Transverse colon (tissue), 4 donors: Measurements from ENCODE around the gene MVD.

Experiments used
- EP300 ChIP-seq: sonication (generic); formaldehyde crosslinking; IDR thresholded peaks from one replicate; pipeline ENCODE4 v1.6.1; 2017; ENCODE audit warnings: antibody characterized with exemption, low read depth
- POLR2A ChIP-seq: fragments of 450-650 bp; IDR thresholded peaks from one replicate; pipeline ENCODE4 v1.6.1; 2016; ENCODE audit warnings: antibody characterized with exemption, mild to moderate bottlenecking, moderate library complexity
- POLR2AphosphoS5 ChIP-seq, 3 donors: sonication (generic); formaldehyde crosslinking; IDR thresholded peaks; one replicate each; pipeline ENCODE4 v1.6.1; 2016; ENCODE audit warnings: antibody characterized with exemption in 3 of 3
- TF ChIP-seq, protein P1 (sequence below), 5 experiments: fragments of 200-600 bp in 3 of 5; fragments of 450-650 bp in 2 of 5; sonication (generic) in 3 of 5; IDR thresholded peaks; 1 replicate in 2 of 5; 2 replicates in 3 of 5; pipeline ENCODE4 v1.5.1; 2016 to 2017; ENCODE audit warnings: antibody characterized with exemption in 5 of 5, inconsistent platforms in 3 of 5, mild to moderate bottlenecking in 2 of 5, moderate library complexity in 1 of 5

DNA sequence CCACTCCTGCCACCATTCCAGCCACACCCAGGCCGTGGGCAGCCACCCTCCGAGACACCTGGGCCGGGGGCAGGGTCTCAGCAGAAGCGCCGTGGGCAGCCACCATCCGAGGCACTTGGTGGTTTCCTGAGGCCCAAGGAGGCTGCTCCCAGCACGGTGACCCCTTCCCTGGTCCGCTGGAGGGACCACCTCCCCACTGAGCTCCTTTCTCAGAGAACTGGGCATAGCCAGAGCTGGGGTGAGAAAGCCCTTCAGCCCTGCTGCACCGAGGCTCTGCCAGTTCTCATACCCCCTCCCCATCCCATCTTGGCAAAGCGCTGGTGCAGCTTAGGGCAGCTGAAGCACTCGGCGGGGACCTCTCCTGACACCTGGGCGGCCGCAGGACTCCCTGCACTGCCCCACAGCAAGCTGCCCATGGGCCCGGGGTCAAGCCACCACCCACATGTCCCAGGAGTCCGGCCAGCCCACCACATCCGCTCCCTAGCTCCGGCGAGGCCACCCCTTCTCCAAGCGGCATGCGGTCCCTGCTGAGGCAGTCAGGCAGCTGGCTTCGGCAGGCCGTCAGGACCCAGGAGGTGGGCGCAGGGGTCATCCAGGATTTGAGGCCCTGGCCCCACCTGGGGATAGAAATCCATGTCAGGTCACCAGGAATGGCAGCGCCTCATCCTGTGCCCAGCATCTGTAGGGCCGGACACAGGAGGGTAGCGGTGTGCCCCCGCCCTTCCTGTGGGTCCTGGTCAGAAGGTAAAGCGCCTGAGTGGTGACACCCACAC lies 10.7 kb downstream of the MVD start:
- TF ChIP-seq, protein P1, sequence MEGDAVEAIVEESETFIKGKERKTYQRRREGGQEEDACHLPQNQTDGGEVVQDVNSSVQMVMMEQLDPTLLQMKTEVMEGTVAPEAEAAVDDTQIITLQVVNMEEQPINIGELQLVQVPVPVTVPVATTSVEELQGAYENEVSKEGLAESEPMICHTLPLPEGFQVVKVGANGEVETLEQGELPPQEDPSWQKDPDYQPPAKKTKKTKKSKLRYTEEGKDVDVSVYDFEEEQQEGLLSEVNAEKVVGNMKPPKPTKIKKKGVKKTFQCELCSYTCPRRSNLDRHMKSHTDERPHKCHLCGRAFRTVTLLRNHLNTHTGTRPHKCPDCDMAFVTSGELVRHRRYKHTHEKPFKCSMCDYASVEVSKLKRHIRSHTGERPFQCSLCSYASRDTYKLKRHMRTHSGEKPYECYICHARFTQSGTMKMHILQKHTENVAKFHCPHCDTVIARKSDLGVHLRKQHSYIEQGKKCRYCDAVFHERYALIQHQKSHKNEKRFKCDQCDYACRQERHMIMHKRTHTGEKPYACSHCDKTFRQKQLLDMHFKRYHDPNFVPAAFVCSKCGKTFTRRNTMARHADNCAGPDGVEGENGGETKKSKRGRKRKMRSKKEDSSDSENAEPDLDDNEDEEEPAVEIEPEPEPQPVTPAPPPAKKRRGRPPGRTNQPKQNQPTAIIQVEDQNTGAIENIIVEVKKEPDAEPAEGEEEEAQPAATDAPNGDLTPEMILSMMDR (IDR thresholded peaks at IDR 0.05) = no peak
- no peak for TF ChIP-seq POLR2A
- no peak for TF ChIP-seq POLR2AphosphoS5 (IDR thresholded peaks at IDR 0.05)
- no peak for TF ChIP-seq EP300
